ENCODE data around the gene EML1.

EML1 gene

DNA sequence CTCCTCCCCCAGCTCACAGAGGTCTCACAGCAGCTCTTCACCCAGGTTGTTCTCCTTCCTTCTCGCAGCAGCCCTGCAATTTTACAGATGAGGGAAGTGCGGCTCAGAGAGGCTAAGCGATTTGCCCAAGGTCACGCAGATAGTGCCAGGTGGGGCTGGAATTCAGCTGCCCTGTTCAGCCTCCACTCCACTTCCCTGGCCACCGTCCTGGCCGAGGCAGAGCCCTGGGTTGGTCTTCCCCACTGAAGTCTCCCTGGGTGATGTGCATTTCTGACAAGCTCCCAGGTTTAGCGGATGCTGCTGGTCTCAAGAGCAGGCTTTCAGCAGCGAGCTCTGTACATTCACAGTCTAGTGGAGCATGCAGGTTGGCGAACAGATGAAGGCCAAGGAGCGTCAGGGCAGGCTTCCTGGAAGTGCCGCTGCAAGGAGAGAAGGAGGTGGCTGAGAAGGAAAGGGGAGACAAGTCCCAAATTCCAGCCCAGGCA lies 28.9 kb upstream of the EML1 start:
- Histone ChIP-seq H3K27me3 (no peaks in the 10 kb centered on the region), H3K4me3 (ENCODE audit: low read depth in 1 of 2, low read length in 1 of 2) (no peak overlapping the region), H3K4me1 (ENCODE audit: control insufficient read depth in 1 of 2, insufficient read depth in 1 of 2, low read depth in 1 of 2, low read length in 1 of 2) (no peaks in the 10 kb centered on the region), H3K36me3 (no peaks in the 10 kb centered on the region), H3K9me3 (no peaks in the 10 kb centered on the region), H3K27ac (no peak overlapping the region)
- TF ChIP-seq CTCF (IDR thresholded peaks at IDR 0.05), result no peak

DNA sequence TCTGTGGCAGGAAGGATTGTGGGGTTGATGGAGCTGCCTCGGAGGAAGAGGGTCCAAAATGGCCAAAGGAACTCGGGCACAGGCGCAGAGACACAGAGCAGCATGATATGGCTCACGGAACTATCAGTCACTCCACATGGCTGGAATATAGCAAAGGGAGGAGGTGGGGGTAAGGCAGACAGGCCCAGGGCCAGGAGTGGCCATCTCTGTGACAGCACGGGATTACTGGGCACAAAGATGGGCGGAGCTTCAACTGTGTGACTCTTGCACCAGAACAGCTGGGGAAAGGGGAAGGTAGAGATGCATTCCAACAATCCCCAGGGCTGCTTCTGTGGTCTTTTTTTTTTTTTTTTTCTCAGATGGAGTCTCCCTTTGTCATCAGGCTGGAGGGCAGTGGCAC lies 24.8 kb upstream of the EML1 start:
- Histone ChIP-seq H3K9me3 (no peaks in the 10 kb centered on the region), H3K27me3 (peaks cover 15% of the 10 kb centered on the region), H3K27ac (no peak overlapping the region), H3K36me3 (no peaks in the 10 kb centered on the region), H3K4me1 (ENCODE audit: control insufficient read depth in 1 of 2, insufficient read depth in 1 of 2, low read depth in 1 of 2, low read length in 1 of 2) (no peaks in the 10 kb centered on the region), H3K4me3 (ENCODE audit: low read depth in 1 of 2, low read length in 1 of 2) (no peak overlapping the region)
- TF ChIP-seq CTCF (IDR thresholded peaks at IDR 0.05), result no peak

DNA sequence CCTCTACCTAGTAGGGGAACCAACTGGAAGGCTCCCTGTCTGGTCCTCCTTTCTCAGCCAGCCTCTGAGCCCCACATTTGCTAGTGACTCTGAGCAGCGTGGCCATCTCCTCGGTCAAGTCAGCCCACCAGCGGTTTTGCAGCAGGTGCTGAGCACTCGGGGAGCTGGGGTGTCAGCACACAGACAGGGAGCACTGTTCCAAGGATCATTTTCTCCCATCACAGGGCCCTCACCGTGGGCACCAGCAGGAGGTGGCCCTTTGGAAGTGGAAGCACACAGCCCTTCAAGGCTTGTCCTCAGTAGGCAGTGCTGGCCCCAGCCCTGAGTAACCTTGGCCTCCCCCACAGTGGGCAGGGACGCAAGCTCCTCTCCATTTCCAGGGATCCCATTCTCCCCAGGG lies 24.1 kb upstream of the EML1 start:
- Histone ChIP-seq H3K36me3 (no peaks in the 10 kb centered on the region), H3K9me3 (no peaks in the 10 kb centered on the region), H3K4me1 (ENCODE audit: control insufficient read depth in 1 of 2, insufficient read depth in 1 of 2, low read depth in 1 of 2, low read length in 1 of 2) (no peaks in the 10 kb centered on the region), H3K4me3 (ENCODE audit: low read depth in 1 of 2, low read length in 1 of 2) (no peak overlapping the region), H3K27me3 (peaks cover 17% of the 10 kb centered on the region), H3K27ac (no peak overlapping the region)
- TF ChIP-seq CTCF (IDR thresholded peaks at IDR 0.05), result no peak

DNA sequence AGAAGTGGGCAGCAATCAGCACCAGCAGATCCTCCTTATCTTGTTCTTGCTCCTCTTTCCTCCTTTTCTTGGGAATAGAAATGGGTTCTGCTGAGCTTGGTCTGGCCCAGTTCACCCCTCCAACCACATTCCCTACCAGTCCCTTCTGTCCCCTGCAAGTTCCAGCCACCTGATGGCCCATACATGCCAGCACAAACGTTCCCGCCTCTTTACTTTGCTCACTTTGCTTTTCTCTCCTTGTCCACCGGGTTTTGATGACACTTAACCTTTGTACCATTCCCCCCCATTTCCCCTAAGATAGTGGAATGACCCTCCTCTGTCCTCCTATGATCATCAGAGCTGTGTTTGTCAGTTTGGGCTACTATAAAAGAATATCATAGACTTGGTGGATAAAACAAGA lies 23.4 kb upstream of the EML1 start:
- no peak for TF ChIP-seq CTCF (IDR thresholded peaks at IDR 0.05)
- Histone ChIP-seq H3K9me3 (no peaks in the 10 kb centered on the region), H3K27me3 (peaks cover 17% of the 10 kb centered on the region), H3K27ac (no peak overlapping the region), H3K4me1 (ENCODE audit: control insufficient read depth in 1 of 2, insufficient read depth in 1 of 2, low read depth in 1 of 2, low read length in 1 of 2) (no peaks in the 10 kb centered on the region), H3K36me3 (no peaks in the 10 kb centered on the region), H3K4me3 (ENCODE audit: low read depth in 1 of 2, low read length in 1 of 2) (no peak overlapping the region)

- H3K4me1 ChIP-seq (ENCODE audit: control insufficient read depth in 1 of 2, insufficient read depth in 1 of 2, low read depth in 1 of 2, low read length in 1 of 2), result no peaks in the 10 kb centered on the region
- no peak overlapping the region for H3K4me3 ChIP-seq (ENCODE audit: low read depth in 1 of 2, low read length in 1 of 2)
- H3K27ac ChIP-seq, result no peak overlapping the region
- H3K27me3 ChIP-seq, result peaks cover 40% of the 10 kb centered on the region
- H3K9me3 ChIP-seq, result no peaks in the 10 kb centered on the region
- TF ChIP-seq CTCF (IDR thresholded peaks at IDR 0.05), result no peak
- H3K36me3 ChIP-seq, result no peaks in the 10 kb centered on the region
Measured at GRCh38 chr14:99772371-99773283, 20.6 kb upstream of the EML1 start.

Measured in neutrophil (primary cell).